H1 (cell line): ENCODE results near the gene MAOB. TPM values are rescaled to one million over a fixed set of nuclear protein-coding genes. Genes with fewer than 3 reads are reported as not detected.

Source experiments
- CEBPB ChIP-seq: IDR thresholded peaks from 2 replicates; pipeline ENCODE4 v1.6.1; 2012; ENCODE audit warnings: low read depth, low read length
- CTCF ChIP-seq, 3 experiments: IDR thresholded peaks; 1 replicate in 2 of 3; 2 replicates in 1 of 3; pipeline versions ENCODE4 v1.5.1 to v1.6.1; 2011; ENCODE audit warnings: low read length in 3 of 3, mild to moderate bottlenecking in 3 of 3, inconsistent platforms in 2 of 3, low read depth in 1 of 3, moderate library complexity in 1 of 3; ENCODE audit not compliant: insufficient read depth in 1 of 3; ENCODE audit errors: control extremely low read depth in 1 of 3
- EP300 ChIP-seq, 2 experiments: IDR thresholded peaks; 1 replicate in 1 of 2; 2 replicates in 1 of 2; pipeline ENCODE4 v1.6.1; 2011 to 2012; ENCODE audit warnings: low read depth in 2 of 2, low read length in 2 of 2, mild to moderate bottlenecking in 2 of 2, borderline replicate concordance in 1 of 2, inconsistent platforms in 1 of 2, moderate library complexity in 1 of 2
- RNF2 ChIP-seq: fragments of 200-900, 300-1000 bp; sonication (generic); IDR thresholded peaks from 2 replicates; pipeline ENCODE4 v1.7.1; 2016; ENCODE audit warnings: borderline replicate concordance, low read depth, mild to moderate bottlenecking, antibody characterized with exemption, low read length; ENCODE audit not compliant: poor library complexity, severe bottlenecking; ENCODE audit errors: missing control alignments
- SAP30 ChIP-seq: fragments of 300-600 bp; sonication (generic); IDR thresholded peaks from 2 replicates; pipeline ENCODE4 v1.7.1; 2012; ENCODE audit warnings: low read length, moderate library complexity, mild to moderate bottlenecking, inconsistent platforms; ENCODE audit not compliant: insufficient read depth, insufficient replicate concordance
- TAF7 ChIP-seq: optimal IDR thresholded peaks from 2 replicates; pipeline ENCODE3; 2011; ENCODE audit warnings: low read depth, mild to moderate bottlenecking, inconsistent platforms, low read length, moderate library complexity, borderline replicate concordance
- TEAD4 ChIP-seq: IDR thresholded peaks from 2 replicates; pipeline ENCODE4 v1.6.1; 2012; ENCODE audit warnings: low read depth, low read length, inconsistent platforms, mixed read lengths
- polyA plus RNA-seq, 7 experiments: library from polyadenylated mRNA; depleted of rRNA in 3 of 7; stranded (reverse) in 5 of 7; unstranded in 2 of 7; fragments of >200 nt in 5 of 7; fragments of 200-250 nt in 2 of 7; gene quantifications; 1 replicate in 5 of 7; 2 replicates in 1 of 7; 4 replicates in 1 of 7; pipeline versions ENCODE4 v1.2.1 to v1.2.3, GENCODE V29; 2011 to 2013; ENCODE audit warnings: missing spikeins in 2 of 7, mixed read lengths in 2 of 7
- total RNA-seq: library from RNA; stranded (reverse); fragmentation: NEBNext Ultra II Directional; extraction: Animal tissue kit (Norgen Biotek cat#: 25700); gene quantifications from 2 replicates; pipeline ENCODE4 v1.2.1, GENCODE V29; 2021

Gene MAOB
- total and polyA plus RNA-seq, 2 of the 8 experiments (the other 6 are each of a cell fraction or from before 2014, with no cell fraction given), result 0.73 to 1.1 TPM

DNA sequence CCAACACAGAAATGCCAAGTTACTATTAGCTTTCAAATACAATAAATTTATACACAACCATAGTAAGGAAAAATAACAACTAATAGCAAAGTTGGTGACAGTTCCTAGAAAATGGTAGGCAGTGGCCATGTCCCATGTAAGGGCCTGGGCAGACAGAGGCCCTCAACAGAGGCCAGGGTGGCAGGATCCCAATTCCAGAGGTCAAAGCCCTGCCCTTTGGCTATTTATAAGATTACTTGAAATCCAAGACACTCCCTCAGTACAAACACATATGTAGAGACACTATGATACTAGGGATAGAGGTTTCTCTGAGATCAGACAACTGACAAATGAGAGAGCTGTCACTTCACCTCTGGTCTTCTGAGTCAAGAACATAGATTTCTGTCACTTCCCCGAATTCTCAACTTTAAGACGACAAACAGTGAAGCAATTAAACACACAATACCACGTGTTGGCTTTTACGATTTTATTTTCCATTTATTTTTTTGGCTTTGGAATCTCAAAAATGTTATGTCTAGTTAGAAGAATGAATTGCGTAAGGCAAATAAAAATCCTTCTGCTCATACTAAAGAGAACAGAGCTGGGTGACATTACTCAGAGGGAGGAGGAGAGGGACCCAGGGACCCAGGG lies 16.3 kb upstream of the MAOB start (continued):
- no peak for TF ChIP-seq CTCF (IDR thresholded peaks at IDR 0.05; ENCODE audit: control extremely low read depth in 1 of 3, insufficient read depth in 1 of 3, low read depth in 1 of 3, low read length in 3 of 3)
- TF ChIP-seq EP300 (IDR thresholded peaks at IDR 0.05; ENCODE audit: borderline replicate concordance in 1 of 2, low read depth in 2 of 2, low read length in 2 of 2), result no peak
- TF ChIP-seq TEAD4, result no peak
- no peak for TF ChIP-seq CEBPB
- TF ChIP-seq RNF2, result no peak
- no peak for TF ChIP-seq TAF7
- no peak for TF ChIP-seq SAP30
